HepG2 (cell line): ENCODE results near the gene KRT77.

ENCODE experiments used
- BHLHE40 ChIP-seq: IDR thresholded peaks from 2 replicates; pipeline ENCODE4 v1.6.1; 2011; ENCODE audit warnings: low read length, improper control_type of control experiment
- ESRRA ChIP-seq: sonication (generic); formaldehyde crosslinking; IDR thresholded peaks from 2 replicates; pipeline ENCODE4 v1.5.1; 2020; ENCODE audit warnings: mild to moderate bottlenecking, low read depth, missing genetic modification reagents
- GATAD1 ChIP-seq: IDR thresholded peaks from 2 replicates; pipeline ENCODE4 v1.6.1; 2016; ENCODE audit warnings: missing genetic modification reagents, missing compliant biosample characterization
- HNRNPL ChIP-seq: fragments of 200-400 bp; formaldehyde crosslinking; IDR thresholded peaks from 2 replicates; pipeline ENCODE4 v1.6.1; 2017; ENCODE audit warnings: mild to moderate bottlenecking, low read depth, low read length
- JUN ChIP-seq: sonication (generic); formaldehyde crosslinking; IDR thresholded peaks from 2 replicates; pipeline ENCODE4 v1.4.0; 2020; ENCODE audit warnings: mild to moderate bottlenecking, missing genetic modification reagents
- MAFF ChIP-seq: IDR thresholded peaks from 2 replicates; pipeline ENCODE4 v1.6.1; 2011; ENCODE audit warnings: low read depth, low read length, improper control_type of control experiment
- RBFOX2 ChIP-seq: fragments of 200-400 bp; formaldehyde crosslinking; IDR thresholded peaks from 2 replicates; pipeline ENCODE4 v1.6.1; 2017; ENCODE audit warnings: low read depth, mild to moderate bottlenecking, low read length
- SUZ12 ChIP-seq: fragments of 150-350 bp; IDR thresholded peaks from 2 replicates; pipeline ENCODE4 v1.6.1; 2014; ENCODE audit warnings: low read depth, low read length
- TAF1 ChIP-seq: sonication (generic); formaldehyde crosslinking; IDR thresholded peaks from 2 replicates; pipeline ENCODE4 v1.4.0; 2020; ENCODE audit warnings: missing genetic modification reagents
- ZNF253 ChIP-seq: sonication (generic); formaldehyde crosslinking; IDR thresholded peaks from 2 replicates; pipeline ENCODE4 v1.8.0; 2022; ENCODE audit warnings: mild to moderate bottlenecking, missing genetic modification reagents, borderline replicate concordance
- ZNF350 ChIP-seq: sonication (generic); formaldehyde crosslinking; IDR thresholded peaks from 2 replicates; pipeline ENCODE4 v1.4.0; 2020; ENCODE audit warnings: mild to moderate bottlenecking, low read depth, missing genetic modification reagents, borderline replicate concordance
- ZNF432 ChIP-seq: sonication (generic); formaldehyde crosslinking; IDR thresholded peaks from 2 replicates; pipeline ENCODE4 v1.5.0; 2020; ENCODE audit warnings: missing genetic modification reagents, mild to moderate bottlenecking, borderline replicate concordance
- ZNF577 ChIP-seq: sonication (generic); formaldehyde crosslinking; IDR thresholded peaks from 2 replicates; pipeline ENCODE4 v1.4.0; 2020; ENCODE audit warnings: mild to moderate bottlenecking, low read depth, missing genetic modification reagents, borderline replicate concordance
- TF ChIP-seq, protein P1 (sequence below): IDR thresholded peaks from 2 replicates; pipeline ENCODE4 v1.6.1; 2012; ENCODE audit warnings: inconsistent platforms

DNA sequence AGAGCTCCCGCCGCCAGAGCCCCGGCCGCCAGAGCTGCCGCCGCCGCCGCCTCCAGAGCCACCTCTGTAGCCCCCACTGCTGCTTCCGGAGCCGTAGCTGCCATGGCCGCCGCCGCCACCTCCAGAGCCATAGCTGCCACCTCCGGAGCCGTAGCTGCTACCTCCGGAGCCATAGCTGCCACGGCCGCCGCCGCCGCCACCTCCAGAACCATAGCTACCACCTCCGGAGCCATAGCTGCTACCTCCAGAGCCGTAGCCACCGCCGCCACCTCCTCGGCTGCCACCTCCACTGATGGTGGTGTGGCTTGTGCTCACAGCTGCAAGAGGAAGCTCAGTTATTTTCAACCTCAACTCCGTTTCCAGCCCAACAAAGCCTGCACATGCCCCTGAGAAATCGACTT lies 28.0 kb downstream of the KRT77 start:
- TF ChIP-seq, protein P1, sequence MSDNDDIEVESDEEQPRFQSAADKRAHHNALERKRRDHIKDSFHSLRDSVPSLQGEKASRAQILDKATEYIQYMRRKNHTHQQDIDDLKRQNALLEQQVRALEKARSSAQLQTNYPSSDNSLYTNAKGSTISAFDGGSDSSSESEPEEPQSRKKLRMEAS, result no peak
- TF ChIP-seq ZNF253 (CRISPR knock-in tag) (no peak), ZNF577 (CRISPR knock-in tag) (no peak), ESRRA (CRISPR knock-in tag) (no peak), JUN (CRISPR knock-in tag) (no peak), RBFOX2 (no peak), SUZ12 (no peak), ZNF432 (no peak), ZNF350 (CRISPR knock-in tag) (no peak), MAFF (no peak), TAF1 (CRISPR knock-in tag) (no peak), HNRNPL (no peak), BHLHE40 (no peak), GATAD1 (CRISPR knock-in tag) (no peak)
